HepG2 (cell line): ENCODE data around the gene C5AR1. TPM values are rescaled to one million over a fixed set of nuclear protein-coding genes. Genes with fewer than 3 reads are reported as not detected.

ENCODE experiments used
- CBX1 ChIP-seq: IDR thresholded peaks from one replicate; pipeline ENCODE4 v1.6.1; 2016; ENCODE audit warnings: antibody characterized with exemption, low read depth
- CENPX ChIP-seq: sonication (generic); formaldehyde crosslinking; IDR thresholded peaks from 2 replicates; pipeline ENCODE4 v1.9.0; 2021; ENCODE audit warnings: mild to moderate bottlenecking, missing genetic modification reagents, moderate library complexity
- FOXK1 ChIP-seq: sonication (generic); formaldehyde crosslinking; IDR thresholded peaks from 2 replicates; pipeline ENCODE4 v1.4.0; 2020; ENCODE audit warnings: low read depth, missing genetic modification reagents, borderline replicate concordance
- GATAD2A ChIP-seq: IDR thresholded peaks from 2 replicates; pipeline ENCODE4 v1.6.1; 2016
- HNF4A ChIP-seq: sonication (generic); formaldehyde crosslinking; IDR thresholded peaks from 2 replicates; pipeline ENCODE4 v1.4.0; 2020; ENCODE audit warnings: missing genetic modification reagents
- JDP2 ChIP-seq: sonication (generic); formaldehyde crosslinking; IDR thresholded peaks from 2 replicates; pipeline ENCODE4 v1.8.1; 2022; ENCODE audit warnings: missing genetic modification reagents, borderline replicate concordance
- MED1 ChIP-seq: sonication (generic); formaldehyde crosslinking; IDR thresholded peaks from 2 replicates; pipeline ENCODE4 v1.4.0; 2020; ENCODE audit warnings: missing genetic modification reagents
- MED13 ChIP-seq: sonication (generic); formaldehyde crosslinking; IDR thresholded peaks from 2 replicates; pipeline ENCODE4 v1.5.0; 2020; ENCODE audit warnings: missing genetic modification reagents
- MEIS1 ChIP-seq: sonication (generic); formaldehyde crosslinking; IDR thresholded peaks from 2 replicates; pipeline ENCODE4 v1.9.0; 2021; ENCODE audit warnings: mild to moderate bottlenecking, missing genetic modification reagents, moderate library complexity, borderline replicate concordance
- NCOA5 ChIP-seq: sonication (generic); formaldehyde crosslinking; IDR thresholded peaks from 2 replicates; pipeline ENCODE4 v1.4.0; 2020; ENCODE audit warnings: missing genetic modification reagents
- NR3C1 ChIP-seq: sonication (generic); formaldehyde crosslinking; IDR thresholded peaks from 2 replicates; pipeline ENCODE4 v1.4.0; 2020; ENCODE audit warnings: missing genetic modification reagents
- PAX8 ChIP-seq: sonication (generic); formaldehyde crosslinking; IDR thresholded peaks from 2 replicates; pipeline ENCODE4 v1.8.0; 2022; ENCODE audit warnings: mild to moderate bottlenecking, missing genetic modification reagents, borderline replicate concordance
- SOX13 ChIP-seq, 3 experiments: fragments of 450-650 bp in 1 of 3; sonication (generic) in 1 of 3; formaldehyde crosslinking in 1 of 3; IDR thresholded peaks in 2 of 3; conservative IDR thresholded peaks in 1 of 3; 2 replicates each; pipeline versions ENCODE4 v1.5.0 to v1.6.1; 2016 to 2020; ENCODE audit warnings: antibody characterized with exemption in 1 of 3, mild to moderate bottlenecking in 1 of 3, missing compliant biosample characterization in 1 of 3, missing genetic modification reagents in 1 of 3, moderate library complexity in 1 of 3
- SP1 ChIP-seq, 2 experiments: fragments of 450-650 bp in 1 of 2; sonication (generic) in 1 of 2; formaldehyde crosslinking in 1 of 2; IDR thresholded peaks; 2 replicates each; pipeline versions ENCODE4 v1.4.0 to v1.6.1; 2016 to 2020; ENCODE audit warnings: missing genetic modification reagents in 1 of 2
- ZBTB42 ChIP-seq: sonication (generic); formaldehyde crosslinking; IDR thresholded peaks from 2 replicates; pipeline ENCODE4 v1.5.0; 2020; ENCODE audit warnings: mild to moderate bottlenecking, missing genetic modification reagents
- ZC3H4 ChIP-seq: sonication (generic); formaldehyde crosslinking; IDR thresholded peaks from 2 replicates; pipeline ENCODE4 v1.4.0; 2020; ENCODE audit warnings: missing genetic modification reagents, borderline replicate concordance
- ZFP36L1 ChIP-seq: sonication (generic); formaldehyde crosslinking; IDR thresholded peaks from 2 replicates; pipeline ENCODE4 v1.8.0; 2022; ENCODE audit warnings: mild to moderate bottlenecking, missing genetic modification reagents, moderate library complexity
- ZSCAN25 ChIP-seq: sonication (generic); formaldehyde crosslinking; IDR thresholded peaks from 2 replicates; pipeline ENCODE4 v1.8.0; 2022; ENCODE audit warnings: mild to moderate bottlenecking, missing genetic modification reagents
- polyA plus RNA-seq, 8 experiments: library from polyadenylated mRNA; depleted of rRNA in 3 of 8; stranded (reverse) in 7 of 8; unstranded in 1 of 8; fragments of >200 nt; fragmentation: Illumina TruSeq in 4 of 8; extraction: Trizol in 4 of 8; gene quantifications; 2 replicates each; pipeline versions ENCODE4 v1.2.1 to v1.2.3, GENCODE V29; 2011 to 2016; ENCODE audit warnings: low read depth in 4 of 8, missing spikeins in 1 of 8, mixed read lengths in 1 of 8; ENCODE audit not compliant: insufficient read depth in 1 of 8
- total RNA-seq, 5 experiments: library from RNA; depleted of rRNA; stranded (reverse); fragments of >200 nt; fragmentation: Illumina TruSeq; extraction: Trizol; gene quantifications; 2 replicates each; pipeline ENCODE4 v1.2.3, GENCODE V29; 2016; ENCODE audit warnings: low read depth in 1 of 5
- TF ChIP-seq, protein P1 (sequence below): IDR thresholded peaks from 2 replicates; pipeline ENCODE4 v1.6.1; 2016; ENCODE audit warnings: missing biosample characterization, missing genetic modification reagents, low read depth
- TF ChIP-seq, protein P2 (sequence below): sonication (generic); formaldehyde crosslinking; IDR thresholded peaks from 2 replicates; pipeline ENCODE4 v1.8.0; 2022; ENCODE audit warnings: missing genetic modification reagents, mild to moderate bottlenecking, borderline replicate concordance
- TF ChIP-seq, protein P3 (sequence below): sonication (generic); formaldehyde crosslinking; IDR thresholded peaks from 2 replicates; pipeline ENCODE4 v1.4.0; 2020; ENCODE audit warnings: missing genetic modification reagents
- TF ChIP-seq, protein P4 (sequence below): sonication (generic); formaldehyde crosslinking; IDR thresholded peaks from 2 replicates; pipeline ENCODE4 v1.8.1; 2023; ENCODE audit warnings: missing genetic modification reagents, inconsistent platforms, borderline replicate concordance
- TF ChIP-seq, protein P5 (sequence below): sonication (generic); formaldehyde crosslinking; IDR thresholded peaks from 2 replicates; pipeline ENCODE4 v1.4.0; 2020; ENCODE audit warnings: missing genetic modification reagents

Gene C5AR1
- total and polyA plus RNA-seq, 2 of the 13 experiments (the other 11 are each of a cell fraction or from before 2014, with no cell fraction given) = 0.07 to 1.6 TPM

DNA sequence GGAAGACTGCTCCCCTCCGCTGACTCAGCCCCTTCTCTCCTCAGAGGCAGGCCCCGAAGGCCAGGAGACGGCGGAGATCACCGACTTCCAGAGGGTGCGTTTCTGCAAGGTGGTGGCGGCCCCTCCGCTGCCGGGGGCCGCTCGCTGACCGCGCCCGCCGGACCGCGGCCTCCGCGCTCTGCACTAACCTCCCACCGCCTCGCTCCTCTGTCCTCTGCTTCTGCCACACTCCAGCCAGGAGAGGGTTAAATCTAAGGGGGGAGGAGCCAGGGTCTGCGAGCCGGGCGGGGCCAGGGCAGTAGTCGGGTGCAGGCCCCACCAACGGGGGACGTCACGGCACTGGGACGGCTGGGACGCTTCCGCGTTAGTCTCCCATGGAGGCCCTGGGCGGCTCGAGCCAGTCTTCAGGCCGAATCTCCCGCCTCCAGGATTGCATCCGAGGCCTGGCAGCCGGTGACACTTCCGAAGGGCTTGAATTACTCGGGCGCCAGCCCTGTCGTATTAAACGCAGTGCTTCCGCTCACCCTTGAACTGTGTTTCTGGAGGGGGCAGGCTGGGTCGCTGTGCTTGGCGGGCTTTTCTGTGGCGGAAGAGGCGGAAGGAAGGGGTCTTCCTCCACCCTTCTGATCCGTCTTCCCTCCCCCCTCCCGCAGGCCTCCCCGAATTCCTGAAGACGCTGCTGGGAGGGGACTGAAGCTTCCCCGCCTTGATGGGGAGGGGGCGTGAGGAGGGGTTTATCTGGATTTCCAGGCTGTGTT lies 36.2 kb upstream of the C5AR1 start (continued):
- TF ChIP-seq, protein P1, sequence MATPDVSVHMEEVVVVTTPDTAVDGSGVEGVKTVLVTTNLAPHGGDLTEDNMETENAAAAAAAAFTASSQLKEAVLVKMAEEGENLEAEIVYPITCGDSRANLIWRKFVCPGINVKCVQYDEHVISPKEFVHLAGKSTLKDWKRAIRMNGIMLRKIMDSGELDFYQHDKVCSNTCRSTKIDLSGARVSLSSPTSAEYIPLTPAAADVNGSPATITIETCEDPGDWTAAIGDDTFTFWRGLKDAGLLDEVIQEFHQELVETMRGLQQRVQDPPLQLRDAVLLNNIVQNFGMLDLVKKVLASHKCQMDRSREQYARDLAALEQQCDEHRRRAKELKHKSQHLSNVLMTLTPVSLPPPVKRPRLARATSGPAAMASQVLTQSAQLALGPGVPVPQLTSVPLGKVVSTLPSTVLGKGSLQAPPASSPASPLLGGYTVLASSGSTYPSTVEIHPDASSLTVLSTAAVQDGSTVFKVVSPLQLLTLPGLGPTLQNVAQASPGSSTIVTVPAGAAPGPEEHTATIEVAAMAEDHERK (CRISPR knock-in tag) = peak; percentile 21; the same call in 1 of the 2 replicates
- TF ChIP-seq ZFP36L1 (CRISPR knock-in tag) (no peak), ZBTB42 (CRISPR knock-in tag) (no peak), JDP2 (no peak), ZC3H4 (CRISPR knock-in tag) (no peak), GATAD2A (0 out of 2 replicates have a peak, but pooled peaks have one; percentile 35), HNF4A (CRISPR knock-in tag) (no peak), MED13 (0 out of 2 replicates have a peak, but pooled peaks have one; percentile 49), CENPX (CRISPR knock-in tag) (no peak), SOX13 (IDR thresholded peaks at IDR 0.05) (no peak), SOX13 (CRISPR knock-in tag; conservative IDR thresholded peaks at IDR 0.05 in 1 of 2, IDR thresholded peaks at IDR 0.05 in 1 of 2) (no peak), ZSCAN25 (CRISPR knock-in tag) (no peak), PAX8 (CRISPR knock-in tag) (no peak), CBX1 (no peak), NCOA5 (CRISPR knock-in tag) (no peak), MEIS1 (CRISPR knock-in tag) (peak; percentile 72; the same call in 1 of the 2 replicates), NR3C1 (CRISPR knock-in tag) (no peak), SP1 (IDR thresholded peaks at IDR 0.05) (no peak), SP1 (CRISPR knock-in tag; IDR thresholded peaks at IDR 0.05) (peak; percentile 92), FOXK1 (CRISPR knock-in tag) (0 out of 2 replicates have a peak, but pooled peaks have one; percentile 29), MED1 (peak; percentile 65)
- TF ChIP-seq, protein P2, sequence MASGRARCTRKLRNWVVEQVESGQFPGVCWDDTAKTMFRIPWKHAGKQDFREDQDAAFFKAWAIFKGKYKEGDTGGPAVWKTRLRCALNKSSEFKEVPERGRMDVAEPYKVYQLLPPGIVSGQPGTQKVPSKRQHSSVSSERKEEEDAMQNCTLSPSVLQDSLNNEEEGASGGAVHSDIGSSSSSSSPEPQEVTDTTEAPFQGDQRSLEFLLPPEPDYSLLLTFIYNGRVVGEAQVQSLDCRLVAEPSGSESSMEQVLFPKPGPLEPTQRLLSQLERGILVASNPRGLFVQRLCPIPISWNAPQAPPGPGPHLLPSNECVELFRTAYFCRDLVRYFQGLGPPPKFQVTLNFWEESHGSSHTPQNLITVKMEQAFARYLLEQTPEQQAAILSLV = no peak
- TF ChIP-seq, protein P3, sequence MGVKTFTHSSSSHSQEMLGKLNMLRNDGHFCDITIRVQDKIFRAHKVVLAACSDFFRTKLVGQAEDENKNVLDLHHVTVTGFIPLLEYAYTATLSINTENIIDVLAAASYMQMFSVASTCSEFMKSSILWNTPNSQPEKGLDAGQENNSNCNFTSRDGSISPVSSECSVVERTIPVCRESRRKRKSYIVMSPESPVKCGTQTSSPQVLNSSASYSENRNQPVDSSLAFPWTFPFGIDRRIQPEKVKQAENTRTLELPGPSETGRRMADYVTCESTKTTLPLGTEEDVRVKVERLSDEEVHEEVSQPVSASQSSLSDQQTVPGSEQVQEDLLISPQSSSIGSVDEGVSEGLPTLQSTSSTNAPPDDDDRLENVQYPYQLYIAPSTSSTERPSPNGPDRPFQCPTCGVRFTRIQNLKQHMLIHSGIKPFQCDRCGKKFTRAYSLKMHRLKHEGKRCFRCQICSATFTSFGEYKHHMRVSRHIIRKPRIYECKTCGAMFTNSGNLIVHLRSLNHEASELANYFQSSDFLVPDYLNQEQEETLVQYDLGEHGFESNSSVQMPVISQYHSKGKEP (CRISPR knock-in tag) = no peak
- TF ChIP-seq, protein P4, sequence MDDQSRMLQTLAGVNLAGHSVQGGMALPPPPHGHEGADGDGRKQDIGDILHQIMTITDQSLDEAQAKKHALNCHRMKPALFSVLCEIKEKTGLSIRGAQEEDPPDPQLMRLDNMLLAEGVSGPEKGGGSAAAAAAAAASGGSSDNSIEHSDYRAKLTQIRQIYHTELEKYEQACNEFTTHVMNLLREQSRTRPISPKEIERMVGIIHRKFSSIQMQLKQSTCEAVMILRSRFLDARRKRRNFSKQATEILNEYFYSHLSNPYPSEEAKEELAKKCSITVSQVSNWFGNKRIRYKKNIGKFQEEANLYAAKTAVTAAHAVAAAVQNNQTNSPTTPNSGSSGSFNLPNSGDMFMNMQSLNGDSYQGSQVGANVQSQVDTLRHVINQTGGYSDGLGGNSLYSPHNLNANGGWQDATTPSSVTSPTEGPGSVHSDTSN (CRISPR knock-in tag) = no peak; the same call in 1 of the 2 replicates
- TF ChIP-seq, protein P5, sequence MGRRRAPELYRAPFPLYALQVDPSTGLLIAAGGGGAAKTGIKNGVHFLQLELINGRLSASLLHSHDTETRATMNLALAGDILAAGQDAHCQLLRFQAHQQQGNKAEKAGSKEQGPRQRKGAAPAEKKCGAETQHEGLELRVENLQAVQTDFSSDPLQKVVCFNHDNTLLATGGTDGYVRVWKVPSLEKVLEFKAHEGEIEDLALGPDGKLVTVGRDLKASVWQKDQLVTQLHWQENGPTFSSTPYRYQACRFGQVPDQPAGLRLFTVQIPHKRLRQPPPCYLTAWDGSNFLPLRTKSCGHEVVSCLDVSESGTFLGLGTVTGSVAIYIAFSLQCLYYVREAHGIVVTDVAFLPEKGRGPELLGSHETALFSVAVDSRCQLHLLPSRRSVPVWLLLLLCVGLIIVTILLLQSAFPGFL = no peak
